Right hindlimb (tissue), 1 donor: ENCODE measurements around the gene FAM13B.

Source experiments
- DNase-seq: peaks from one replicate; pipeline ENCODE4 v3.0.0-alpha.2; 2018

Gene FAM13B

GRCh38 chr5:137888863-137889759 lies 143.8 kb downstream of the FAM13B start, which contains the start of gene PKD2L2:
PKD2L2 (plus strand) TSS chr5:137889457; CDS start chr5:137889492, 35 bp downstream.
- DNase-seq, result peak; percentile 91

- DNase-seq, result no peak
Observed at GRCh38 chr5:137888466-137888862, 144.4 kb downstream of the FAM13B start.
